Activated CD8-positive, alpha-beta memory T cell treated with anti-CD3 and anti-CD28 coated beads, Interleukin-2, amount 50 U/mL, for 4 hours (primary cell): ENCODE measurements around the gene INTS11.

Experiments
- DNase-seq: peaks from one replicate; pipeline ENCODE4 v3.0.0-alpha.2; 2020

Gene INTS11

DNA sequence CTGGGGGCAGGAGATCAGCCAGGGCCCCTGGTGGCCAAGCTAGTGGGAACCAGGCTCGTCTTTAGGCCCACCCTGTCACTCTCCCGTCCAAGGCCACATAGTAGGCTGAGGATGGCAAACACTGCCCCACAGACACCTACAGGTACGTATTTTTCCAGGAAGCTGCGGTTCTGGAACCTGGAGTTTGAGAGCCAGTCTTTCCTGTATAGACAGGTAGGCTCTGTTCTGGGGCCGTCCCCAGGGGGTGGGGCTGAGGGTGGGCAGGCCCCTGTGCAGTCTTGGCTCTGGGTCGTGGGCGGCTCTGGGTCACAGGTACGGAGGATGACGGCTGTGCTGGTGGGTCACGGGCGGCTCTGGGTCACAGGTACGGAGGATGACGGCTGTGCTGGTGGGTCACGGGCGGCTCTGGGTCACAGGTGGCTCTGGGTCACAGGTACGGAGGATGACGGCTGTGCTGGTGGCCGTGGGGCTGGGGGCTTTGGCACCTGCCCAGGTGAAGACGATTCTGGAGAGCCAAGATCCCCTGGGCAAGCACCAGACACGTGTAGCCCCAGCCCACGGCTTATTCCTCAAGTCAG lies 13.9 kb downstream of the INTS11 start:
- no peak for DNase-seq

DNA sequence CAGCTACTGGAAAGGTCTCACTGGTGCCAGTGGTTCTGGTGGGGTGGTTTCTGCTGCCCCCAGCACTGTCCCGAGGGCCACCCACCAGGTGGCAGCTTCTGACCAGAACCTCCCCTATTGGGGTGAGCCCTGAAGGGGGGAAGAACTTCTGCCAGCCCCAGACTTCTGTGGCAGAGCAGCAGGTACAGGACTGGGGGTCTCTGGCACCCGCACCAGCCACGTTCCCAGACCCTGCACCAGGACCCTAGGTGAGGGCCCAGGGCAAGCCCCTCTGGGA lies 14.4 kb downstream of the INTS11 start:
- DNase-seq, result no peak

DNA sequence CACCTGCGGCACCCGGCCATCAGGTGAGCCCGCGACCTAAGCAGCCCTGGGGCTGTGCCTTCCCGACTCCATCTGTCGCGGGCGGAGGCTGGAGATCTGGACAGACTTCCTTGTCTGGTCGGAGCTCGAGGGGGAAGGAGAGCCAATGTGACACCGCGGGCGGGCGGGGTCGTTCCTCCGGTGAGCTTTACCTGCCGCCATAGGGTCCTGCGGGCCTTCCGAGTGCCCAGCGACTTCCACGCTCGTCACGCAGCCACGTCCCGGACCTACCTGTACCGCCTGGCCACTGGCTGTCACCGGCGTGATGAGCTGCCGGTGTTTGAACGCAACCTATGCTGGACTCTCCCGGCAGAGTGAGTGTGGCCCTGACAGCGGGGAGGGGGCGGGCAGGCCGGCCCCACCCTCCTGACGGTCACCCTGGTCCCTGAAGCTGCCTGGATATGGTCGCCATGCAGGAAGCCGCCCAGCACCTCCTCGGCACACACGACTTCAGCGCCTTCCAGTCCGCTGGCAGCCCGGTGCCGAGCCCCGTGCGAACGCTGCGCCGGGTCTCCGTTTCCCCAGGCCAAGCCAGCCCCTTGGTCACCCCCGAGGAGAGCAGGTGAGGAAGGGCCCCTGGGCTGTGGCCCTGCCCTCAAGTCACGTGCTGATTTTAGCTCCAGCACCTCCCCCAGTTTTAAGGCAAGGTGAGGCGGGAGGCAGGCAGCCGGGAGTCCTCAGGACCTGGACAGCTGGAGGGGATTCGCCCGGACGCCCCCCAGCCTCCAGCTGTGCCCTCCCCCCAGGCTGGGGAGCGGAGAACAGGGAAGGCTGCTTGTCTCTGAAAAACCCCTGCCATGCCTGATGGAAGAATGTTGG lies 15.0 kb downstream of the INTS11 start:
- no peak for DNase-seq

DNA sequence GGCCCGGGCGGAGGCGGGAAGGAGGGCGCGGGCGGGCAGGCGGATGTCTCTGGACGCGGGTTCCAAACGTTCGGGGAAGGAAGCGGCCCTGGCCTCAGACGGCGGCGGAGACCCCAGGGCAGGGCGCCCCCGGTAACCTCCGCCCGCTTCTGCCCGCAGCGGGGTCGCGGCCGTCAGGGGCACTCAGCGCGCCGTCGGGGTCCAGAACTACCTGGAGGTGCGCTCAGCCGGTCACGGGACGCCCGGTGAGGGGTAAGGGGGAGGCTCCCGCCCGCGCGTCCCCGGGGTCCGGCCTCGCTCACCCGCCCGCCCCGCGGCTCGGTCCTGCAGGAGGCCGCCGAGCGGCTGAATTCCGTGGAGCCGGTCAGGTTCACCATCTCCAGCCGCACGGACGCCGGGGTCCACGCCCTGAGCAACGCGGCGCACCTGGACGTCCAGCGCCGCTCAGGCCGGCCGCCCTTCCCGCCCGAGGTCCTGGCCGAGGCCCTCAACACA lies 15.7 kb downstream of the INTS11 start:
- no peak for DNase-seq

DNA sequence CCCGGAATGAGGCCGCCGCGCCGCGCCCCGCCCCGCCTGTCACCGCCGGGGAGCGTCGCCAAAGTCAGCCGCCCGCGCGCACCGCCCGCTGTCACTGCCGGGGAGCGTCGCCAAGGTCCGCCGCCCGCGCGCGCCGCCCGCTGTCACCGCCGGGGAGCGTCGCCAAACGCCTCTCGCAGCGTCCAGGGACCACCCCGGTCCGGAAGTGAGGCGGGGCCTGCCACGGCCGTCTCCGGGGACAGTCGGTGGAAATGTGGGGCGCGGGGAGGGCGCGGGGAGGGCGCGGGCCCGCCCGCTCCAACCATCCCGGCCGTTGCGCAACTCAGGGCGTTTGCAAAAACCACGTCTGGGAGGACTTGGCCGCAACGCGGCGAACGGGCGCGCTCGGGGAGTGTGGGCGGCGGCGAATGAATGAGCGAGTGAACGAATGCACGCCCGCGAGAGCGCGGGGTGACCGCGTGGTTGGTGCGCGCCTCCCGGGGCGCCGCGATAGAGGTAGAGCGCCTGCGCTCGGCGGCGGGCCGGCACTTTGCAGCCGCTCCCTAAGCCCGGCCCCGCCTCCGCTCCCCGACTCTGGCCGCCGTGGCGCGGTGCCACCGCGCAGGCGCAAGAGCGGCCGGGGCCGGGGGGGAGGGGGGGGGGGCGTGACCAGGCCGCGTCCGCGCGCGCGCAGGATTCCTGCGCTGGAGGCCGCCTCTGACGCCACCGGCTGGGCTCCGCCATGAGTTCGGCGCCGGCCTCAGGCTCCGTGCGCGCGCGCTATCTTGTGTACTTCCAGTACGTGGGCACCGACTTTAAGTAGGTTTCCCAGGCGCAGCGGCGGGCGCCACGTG lies 16.3 kb downstream of the INTS11 start, which contains the start of the genes ACAP3 and PUSL1:
Gene ACAP3 (minus strand): TSS at position 8 of the 833 bp plus-strand sequence. CDS start 115 bp downstream, outside the sequence.
Gene PUSL1 (plus strand): TSS at position 675 of the 833 bp plus-strand sequence. CDS start 47 bp downstream, at position 722.
- DNase-seq, result peak; percentile 87

DNA sequence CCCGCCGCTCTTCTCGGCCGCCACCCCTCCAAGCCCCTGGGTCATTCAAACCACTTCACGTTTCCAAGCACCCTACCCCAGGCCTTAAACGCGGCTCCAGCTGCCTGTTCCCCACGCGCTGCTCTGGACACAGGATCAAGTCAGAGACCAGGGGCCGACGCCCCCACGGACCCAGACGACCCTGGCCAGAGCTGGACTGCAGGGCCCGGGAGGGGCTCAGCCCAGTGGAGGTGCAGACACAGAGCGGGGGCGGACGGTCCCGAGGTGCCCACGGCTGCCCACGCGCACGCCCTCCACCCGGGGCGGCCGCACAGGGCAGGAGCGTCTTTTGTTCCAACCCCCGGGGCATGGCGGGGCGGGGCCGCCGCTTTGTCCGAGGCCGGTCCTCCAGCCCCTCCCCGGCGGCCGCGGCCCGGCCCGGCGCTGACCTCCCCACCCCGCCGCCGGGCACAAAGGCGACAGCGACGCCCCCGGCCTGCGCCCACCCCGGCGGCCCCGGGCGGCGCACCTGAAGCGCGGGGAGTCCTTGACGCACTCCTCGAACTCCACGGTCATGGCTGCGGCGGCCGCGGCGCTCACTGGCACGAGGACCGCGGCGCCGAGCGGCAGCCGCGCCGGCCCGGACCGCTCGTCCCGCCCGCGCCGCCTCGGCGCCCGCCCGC lies 17.1 kb downstream of the INTS11 start:
- peak; percentile 37 for DNase-seq

DNA sequence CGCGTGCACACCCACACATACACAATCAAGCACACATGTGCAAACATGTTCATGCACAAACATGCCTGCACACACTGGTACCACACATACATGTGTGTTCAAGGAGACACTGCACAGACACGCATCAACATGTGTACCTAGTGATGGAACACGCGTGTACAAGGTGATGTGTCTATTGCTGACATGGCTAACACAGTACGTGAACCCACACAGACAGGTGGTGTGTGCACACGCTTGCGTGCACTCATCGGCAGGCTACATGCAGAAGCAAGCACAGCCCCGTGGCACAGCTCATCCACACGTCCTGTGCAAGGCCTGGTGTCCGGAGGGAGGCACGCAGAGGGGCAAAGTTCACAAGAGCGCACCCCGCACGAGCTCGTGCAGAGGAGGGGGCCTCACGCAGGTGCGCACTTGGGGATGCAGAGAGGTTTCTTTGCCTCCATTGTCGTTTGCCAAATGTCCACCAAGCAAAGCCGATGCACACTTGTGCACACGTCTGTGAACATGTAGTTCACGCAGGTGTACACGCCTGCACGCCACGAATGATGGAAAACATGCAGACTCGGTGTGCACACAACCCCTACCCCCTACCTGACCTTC lies 17.7 kb downstream of the INTS11 start:
- DNase-seq, result no peak

DNA sequence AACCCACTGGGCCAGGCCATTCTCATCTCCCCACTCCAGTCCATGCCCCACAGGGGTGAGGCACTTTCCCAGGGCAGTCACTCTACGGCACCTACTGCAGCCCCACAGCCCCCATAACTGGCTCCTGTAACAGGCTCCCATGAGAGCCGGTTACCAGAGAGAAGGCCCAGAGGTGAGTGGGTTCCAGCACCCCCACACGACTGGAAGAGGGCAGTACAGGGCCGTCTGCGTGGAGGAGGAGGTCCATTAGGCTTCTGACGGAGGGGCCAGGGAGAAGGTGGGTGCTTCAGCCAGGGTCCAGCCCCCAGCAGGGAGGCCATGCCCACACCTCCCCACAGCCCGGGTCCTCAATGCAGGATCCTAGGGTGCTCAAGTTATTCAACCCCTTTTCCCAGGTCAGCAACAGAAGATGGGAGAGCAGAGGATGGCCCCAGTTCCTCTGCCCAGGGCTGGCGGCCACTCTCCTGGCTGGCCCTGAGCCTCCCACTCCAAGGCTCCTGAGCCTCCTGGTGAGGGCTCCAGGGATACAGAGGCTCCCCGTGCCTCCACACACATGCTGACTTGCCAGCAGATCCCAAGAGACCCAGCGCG lies 18.3 kb downstream of the INTS11 start:
- DNase-seq, result no peak

DNA sequence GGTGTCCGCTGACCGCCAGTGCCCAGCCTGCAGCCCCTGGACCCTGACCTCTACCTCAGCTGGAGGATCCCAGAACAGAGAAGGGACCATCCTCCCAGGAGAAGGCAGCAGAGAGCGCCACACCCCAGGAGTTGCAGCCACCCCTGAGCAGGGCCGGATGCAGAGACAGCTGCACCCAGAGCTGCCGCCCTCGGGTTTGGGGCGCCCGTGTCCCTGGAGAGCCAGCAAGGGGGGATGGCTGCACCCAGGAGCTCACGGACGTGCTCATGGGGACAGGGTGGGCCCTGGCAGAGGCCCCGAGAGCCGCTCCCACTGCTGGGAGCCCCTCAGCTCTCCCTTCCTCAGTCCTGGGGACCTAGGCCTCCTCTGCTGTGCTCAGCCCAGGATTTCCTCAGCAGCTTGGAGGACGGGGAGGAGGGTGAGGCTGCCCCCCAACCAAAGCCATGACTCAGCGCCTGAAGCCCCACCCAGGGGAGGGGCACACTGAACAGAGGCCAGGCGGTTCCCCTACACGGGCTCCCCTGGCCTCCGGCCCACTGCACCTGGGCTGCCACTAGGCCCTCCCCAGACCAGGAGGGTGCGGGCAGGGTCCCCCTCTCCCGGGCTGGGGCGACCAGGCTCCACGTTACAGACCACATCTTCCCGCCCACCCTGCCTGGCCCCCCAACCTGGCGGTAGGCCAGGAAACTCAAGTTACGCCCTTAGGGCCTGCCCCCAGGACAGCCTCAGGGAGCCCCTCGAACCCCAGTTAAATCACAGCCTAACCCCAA lies 19.0 kb downstream of the INTS11 start:
- DNase-seq, result peak; percentile 84

DNA sequence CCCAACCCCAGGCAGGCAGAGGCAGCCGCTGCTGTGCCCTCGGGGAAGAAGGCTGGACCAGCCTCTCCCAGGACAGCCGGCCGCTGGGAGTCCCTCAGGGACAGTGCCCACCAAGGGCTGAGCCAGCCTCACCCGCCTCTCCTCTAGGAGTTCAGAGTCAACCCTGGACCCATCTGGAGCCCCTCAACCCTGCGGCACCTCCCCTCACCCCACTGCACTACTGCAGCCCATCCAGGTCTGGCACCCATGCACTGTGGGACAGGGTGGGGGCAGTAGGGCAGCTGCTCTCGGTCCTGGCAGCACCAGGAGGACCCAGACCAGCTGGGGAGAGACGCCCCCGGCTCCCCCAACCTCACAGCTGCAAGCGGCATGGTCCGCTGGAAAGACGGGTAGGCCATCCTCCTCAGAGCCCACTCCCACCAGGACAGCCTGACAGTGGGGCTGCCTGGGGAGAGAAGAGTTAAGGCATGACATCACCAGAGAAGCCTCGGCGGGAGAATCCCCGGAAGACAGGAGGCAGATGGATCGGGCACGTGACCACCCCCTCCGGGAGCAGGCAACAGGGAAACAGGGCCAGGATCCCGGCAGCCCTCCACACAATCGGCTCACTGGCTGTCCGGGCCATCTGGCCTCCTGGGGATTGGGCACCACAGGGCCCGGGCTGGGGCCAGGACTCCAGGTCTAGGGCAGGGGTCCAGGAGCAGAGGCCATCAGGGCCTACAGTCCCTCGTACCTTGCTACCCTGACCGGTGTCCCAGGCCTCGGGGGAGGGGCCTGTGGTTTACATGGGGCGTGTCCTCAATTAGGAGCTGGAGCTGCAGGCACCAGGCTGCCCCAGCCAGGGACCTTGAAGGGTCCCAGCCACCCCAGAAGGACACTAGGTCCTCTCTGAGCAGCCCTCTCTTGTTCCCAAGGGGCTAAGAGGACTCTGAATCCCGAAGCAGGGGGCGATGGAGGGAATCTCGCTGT lies 19.8 kb downstream of the INTS11 start:
- no peak for DNase-seq

DNA sequence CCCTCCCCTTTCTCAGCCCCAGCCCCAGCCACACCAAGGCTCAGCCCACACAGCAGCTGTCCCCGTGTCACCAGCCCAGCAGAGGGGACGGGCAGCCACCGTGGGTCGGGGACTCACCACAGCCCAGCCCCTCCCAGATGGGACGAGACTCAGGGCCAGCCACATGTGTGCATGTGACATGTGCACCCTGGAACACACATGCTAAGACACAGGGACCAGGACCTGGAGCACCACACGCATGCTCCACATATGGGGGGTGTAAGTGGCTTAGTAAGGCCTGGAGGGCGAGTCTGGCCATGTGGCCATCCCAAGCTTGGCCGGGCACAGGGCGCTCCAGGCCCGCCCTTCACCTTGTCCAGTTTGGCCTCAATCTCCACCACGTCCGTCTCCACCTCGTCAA lies 20.7 kb downstream of the INTS11 start:
- DNase-seq, result no peak

DNA sequence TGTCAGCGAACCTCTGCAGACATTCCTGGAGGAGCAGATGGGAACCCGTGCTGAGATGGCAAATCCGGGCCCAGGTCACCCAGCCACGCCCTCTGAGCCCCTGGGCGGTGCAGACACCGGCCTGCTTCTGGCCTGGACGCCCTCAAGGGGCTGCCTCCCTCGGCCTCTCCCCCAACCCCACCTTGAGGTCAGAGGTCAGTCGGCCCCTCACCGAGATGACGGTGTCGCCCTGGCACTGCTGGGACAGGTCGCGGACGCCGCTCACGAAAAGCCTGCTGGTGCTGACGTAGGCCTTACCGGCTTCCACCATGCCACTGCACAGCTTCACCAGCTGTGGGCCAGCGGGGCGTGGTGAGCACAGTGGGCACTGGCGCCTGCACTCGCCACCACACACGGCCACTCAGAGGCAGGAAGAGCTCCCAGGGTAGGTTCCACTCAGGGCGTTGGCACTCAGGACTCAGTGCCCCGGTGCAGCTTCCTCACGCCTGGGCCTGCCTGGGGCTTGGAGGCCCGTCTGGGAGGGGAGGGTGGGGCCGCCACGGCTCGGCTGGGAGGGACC lies 21.4 kb downstream of the INTS11 start:
- DNase-seq, result no peak

DNA sequence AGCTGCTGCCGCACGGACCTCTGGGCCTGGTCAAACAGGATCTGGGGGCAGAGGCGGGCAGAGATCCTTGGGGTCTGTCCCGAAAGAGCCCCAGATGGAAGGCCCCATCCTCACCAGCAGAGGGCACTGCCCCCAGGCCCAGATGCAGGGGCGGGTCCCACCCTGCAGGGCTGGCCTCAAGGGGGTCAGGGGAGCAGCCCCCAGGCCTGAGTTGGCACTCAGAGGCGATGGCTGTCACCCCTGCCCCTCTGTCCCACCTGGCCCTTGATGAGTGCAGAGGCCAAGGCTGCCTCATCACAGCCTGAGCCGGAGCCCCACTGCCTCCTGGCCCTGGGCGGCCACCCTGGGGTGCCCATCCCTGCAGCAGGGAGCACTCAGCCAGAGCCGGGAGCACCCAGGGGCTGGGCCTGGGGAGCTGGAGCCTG lies 22.4 kb downstream of the INTS11 start:
- no peak for DNase-seq

DNA sequence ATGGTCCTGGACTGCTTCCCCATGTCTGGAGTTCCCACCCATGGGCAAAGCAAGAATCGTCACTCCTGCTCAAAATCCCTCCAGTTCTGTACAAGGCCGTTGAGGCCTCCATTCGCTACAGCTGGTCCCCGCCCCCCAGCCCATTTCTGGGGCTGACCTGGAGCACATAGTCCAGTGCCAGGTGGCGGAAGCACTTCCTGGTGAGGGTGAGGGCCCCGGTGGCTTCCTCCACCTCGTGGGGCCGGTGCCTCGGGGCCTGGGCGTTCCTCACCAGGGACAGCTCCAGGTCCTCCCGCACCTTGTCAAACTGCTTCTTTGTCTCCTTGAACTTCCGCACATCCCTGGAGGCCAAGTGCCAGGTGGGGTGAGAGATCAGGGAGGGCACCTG lies 24.1 kb downstream of the INTS11 start:
- DNase-seq, result no peak

DNA sequence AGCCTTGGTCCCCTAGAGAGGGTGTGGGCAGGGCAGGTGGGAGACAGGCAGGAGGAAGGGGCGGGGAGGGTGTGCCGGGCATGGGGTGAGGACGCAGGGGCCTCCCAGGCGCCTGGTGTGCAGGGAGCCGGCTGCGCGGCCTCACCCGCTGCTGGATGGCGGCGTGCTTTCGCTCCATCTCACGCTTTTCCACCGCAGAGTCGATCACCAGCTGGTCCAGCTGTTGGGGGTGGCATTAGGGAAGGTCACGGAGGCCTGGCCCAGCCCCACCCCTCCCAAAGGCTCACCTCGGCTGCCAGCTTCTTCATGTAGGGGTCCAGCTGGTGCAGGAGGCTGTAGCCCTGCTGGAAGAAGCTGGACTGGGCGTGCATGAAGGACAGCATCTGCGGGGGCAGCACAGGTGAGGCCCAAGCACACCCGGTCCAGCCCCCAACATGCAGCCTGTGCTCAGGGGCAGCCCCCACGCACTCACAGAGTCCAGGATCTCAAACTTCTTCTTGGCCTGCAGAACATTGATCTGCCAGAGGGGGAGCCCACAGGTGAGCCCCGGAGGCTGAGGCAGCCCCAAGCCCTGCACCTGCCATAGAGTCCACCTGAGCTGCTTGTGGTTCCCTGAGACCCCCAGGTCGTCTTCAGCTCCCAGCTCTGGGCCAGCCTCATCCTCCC lies 24.6 kb downstream of the INTS11 start:
- DNase-seq, result no peak

DNA sequence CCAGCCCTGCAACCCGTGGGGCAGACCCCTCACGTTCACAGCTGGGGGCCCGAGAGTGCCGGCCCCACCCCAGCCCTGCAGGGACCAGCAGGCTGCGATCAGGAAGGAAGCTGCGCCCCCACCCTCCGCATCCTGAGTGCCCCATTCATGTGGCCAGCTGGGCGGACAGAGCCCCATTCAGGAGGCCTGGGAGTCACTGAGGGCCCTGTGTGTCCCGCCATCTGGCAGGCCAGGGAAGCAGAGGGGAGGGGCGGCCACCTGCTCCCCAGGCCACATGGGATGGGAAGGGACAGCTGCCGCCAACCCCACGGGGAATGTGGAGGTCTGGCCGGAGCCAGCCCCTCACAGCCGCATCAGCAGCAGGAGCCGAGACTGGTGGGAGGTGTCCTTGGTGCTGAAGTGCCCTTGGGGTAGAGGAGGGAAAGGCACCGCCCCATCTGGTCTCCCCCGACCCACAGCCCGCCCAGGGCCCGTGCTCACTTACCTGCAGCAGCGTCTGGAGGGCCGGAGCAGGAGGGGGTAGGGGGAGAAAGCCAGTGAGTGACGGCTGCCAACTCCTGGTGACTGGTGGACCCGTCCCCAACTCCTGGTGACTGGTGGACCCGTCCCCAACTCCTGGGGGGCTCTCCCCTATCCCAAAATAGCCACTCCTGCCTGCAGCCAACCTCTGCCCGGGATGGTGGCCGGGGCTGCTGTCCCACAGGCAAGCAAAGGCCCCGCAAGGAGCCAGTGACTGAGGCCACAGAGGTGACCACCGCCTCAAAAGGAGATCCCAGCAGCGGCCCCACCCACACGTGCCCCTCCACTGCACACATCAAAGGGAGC lies 25.4 kb downstream of the INTS11 start:
- no peak for DNase-seq

DNA sequence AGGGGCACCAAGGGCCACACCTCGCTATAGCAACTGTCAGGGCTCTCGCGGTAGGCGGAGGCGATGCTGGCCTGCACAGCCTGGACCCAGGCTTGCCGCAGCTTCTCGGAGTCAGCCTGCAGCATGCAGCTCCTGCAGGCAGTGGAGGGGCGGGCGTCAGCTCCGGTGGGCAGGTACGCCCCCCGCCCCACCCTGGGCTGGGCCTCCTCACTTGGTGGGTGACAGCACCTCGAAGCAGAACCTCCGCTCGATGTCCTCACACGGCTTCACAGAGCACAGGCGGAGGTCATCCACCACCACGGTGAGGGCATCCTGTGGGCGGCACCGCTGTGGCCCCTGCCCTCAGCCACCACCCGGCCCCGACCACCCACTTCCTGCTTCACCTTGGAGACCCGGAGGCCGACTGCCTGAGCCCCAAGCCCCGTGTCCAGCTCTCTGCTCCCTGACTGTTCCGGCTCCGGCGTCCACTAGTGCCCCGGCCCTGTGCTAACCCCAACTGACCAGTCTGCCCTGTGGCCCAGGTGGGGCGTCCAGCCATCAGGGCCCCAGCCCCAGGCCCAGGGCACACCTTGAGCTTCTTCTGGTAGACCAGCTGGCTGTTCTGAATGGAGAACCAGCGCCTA lies 26.5 kb downstream of the INTS11 start:
- no peak for DNase-seq
